HG02798 (cell line): ENCODE measurements around the gene CYP3A5.

ENCODE experiments used
- ATAC-seq: cut with Tn5 transposase; IDR thresholded peaks from one replicate; pipeline ENCODE4 v1.9.1; 2021; ENCODE audit warnings: mild to moderate bottlenecking; ENCODE audit not compliant: unreplicated experiment, poor library complexity

CYP3A5 gene

DNA sequence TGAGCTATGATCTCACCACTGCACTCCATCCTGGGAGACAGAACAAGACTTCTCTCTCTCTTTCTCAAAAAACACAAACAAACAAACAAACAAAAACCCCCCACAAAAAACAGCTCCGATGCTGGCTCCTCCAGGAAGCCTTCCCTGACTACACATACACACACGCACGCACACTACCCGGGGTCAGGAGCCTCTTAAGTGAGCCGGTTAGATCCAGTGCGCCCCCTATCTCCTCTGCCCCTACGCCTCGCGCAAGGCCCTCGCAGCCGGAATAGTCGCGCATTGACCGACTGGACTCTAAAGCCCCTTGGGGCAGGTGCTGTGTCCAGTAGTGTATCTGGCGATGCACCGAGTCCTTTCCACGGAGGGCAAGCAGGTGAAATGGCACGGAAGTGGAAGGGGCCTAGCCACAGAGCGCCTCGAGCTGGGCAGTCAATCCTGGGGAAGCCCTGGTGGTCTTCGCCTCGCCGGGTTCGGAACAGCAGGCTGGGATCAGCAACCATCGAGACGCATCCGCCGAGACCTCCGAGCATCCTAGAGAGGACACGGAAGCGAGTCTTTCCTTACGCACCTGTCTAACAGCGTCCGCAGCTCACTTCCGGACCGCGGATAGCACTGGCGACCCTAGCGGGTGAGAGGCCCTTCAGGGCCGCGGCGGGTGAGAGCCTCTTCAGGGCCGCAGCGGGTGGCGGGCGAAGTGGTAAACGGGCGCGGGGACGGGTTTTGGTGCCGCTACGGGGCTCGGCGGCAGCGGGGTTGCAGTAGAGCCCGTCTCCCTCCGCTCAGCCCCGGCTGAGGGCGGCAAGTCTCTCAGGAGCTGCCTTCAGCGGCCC lies 63.2 kb downstream of the CYP3A5 start, which contains the start of gene ZSCAN25:
Gene ZSCAN25 (plus strand): TSS at position 588 of the 833 bp plus-strand sequence. CDS start 2,661 bp downstream, outside the sequence.
- ATAC-seq, result peak; percentile 94

DNA sequence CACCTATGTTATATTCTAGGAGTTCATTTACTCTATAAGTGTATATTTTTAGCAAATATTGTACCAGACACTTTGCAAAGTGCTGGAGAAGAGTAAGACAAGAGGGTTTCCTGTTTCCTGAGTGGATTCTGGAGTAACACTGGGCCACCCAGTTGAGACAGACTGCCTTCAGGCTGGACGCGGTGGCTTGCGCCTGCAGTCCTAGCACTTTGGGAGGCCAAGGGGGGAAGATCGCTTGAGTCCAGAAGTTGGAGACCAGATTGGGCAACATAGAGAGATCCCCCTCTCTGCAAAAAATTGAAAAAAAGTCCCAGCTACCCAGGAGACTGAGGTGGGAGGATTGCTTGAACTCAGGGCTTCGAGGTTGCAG lies 63.8 kb downstream of the CYP3A5 start:
- ATAC-seq, result no peak

DNA sequence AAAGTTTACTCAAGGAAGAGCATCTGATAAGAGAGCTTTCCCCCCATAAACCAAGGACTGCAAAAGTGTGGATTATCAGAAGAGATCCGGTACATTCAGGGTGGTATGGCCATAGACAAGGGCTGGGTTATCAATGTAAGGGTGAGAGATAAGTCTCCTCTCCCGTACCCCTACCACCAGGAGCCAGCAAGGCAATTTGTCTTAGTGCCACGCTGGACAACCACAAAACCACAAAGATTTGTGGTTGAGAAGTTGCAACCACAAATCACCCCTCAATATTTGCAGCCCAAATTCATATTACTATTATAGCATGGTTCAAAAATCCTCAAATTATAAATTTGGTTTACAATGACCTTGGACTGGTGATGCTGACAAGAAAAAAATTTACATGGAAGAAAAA lies 65.3 kb downstream of the CYP3A5 start:
- no peak for ATAC-seq

DNA sequence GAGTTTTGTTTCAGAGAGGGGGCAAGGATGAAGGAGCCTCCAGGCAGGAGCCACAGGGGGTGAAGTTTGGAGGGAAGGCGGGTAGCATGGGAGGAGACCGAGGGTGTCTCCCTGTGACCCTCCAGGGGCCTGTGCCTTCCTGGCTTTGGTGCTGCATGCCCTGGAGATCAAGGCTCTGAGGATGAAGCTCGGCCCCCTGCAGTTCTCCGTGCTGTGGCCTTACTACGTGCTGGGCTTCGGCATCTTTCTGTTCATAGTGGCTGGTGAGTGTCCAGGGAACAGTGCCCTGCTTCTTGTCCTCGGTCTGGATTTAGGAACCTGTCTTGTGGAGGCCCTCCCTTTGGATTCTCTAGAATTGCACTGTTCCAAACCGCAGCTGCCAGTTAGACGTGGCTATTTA lies 72.2 kb downstream of the CYP3A5 start:
- no peak for ATAC-seq

DNA sequence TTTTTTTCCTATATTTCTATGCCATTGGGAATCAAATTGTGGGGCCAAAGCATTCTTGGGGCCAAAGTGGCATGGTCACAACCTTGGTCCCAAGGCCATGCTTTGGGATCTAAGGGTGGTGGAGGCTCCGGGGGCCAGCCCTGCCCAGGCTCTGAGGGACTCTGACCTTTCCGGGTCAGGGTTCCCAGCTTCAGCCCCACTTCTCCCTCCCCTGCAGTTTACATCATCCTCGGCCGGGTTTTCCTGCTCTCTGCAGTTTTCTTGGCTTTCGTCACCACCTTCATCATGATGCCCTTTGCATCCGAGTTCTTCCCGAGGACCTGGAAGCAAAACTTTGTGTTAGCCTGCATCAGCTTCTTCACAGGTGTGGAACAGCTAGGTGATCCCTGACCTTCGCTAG lies 73.3 kb downstream of the CYP3A5 start:
- no peak for ATAC-seq

DNA sequence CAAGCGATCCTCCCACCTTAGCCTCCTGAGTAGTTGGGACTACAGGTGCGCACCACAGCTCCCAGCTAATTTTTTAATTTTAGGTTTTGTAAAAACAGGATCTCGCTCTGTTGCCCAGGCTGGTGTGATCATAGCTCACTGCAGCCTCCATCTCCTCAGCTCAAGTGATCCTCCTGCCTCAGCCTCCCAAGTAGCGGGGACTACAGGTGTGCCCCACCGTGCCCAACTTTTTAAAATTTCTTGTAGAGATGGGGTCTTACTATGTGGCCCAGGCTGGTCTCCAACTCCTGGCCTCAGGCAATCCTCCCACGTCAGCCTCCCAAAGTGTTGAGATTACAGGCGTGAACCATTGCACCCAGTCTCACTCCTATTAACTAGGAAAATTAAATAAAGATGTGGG lies 74.3 kb downstream of the CYP3A5 start:
- no peak for ATAC-seq

DNA sequence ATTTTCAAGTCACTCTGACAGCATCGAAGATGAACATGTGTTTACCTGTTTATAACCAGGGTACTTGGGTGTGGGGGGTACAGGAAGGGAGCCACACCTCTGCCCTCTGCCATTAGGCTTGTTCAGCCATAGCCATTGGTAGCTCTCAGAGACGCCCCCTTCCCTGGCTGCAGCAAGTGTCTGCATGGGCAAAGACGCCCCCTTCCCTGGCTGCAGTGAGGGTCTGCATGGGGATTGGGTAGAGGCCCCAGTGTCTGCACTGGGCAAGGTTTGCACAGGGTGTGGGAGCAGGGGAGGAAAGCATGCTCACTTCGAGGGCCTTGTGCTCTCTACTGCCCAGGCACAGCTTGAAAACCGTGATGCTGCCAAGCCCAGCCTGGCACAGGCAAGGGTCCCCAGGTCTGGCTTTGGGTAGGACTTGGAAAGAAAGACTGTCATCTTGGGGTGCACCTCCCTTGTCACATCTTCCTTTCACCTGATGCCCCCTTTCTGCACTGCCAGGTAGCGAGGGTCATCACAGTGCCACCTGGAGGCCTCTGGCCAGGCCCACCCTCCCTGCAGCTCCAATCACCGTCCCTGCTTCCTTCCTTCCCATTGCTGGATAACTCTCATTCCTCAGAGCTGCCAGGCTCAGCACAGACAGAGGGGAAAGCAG lies 78.0 kb downstream of the CYP3A5 start:
- no peak for ATAC-seq

DNA sequence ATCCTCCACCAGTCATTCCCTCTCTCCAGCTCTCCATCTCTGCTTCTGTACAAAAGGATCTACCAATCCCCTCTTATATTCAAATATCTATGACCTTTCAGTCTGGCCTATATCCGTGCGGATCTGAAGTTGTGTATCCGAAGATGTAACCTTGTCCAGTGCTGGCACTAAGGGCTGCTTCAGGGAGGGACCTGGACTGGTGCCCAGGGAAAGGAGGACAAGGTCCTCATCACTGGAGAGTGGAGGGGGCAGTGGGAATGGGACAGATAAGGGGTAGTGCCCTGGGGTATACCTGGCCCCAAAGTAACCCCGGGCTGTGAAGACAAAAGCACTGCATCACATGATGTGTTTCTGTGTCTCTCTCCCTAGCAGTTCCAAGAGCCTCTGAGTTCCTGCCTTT lies 80.0 kb downstream of the CYP3A5 start:
- ATAC-seq, result no peak
